Spleen (tissue), 7 donors: ENCODE results near the gene TUBB1.

Experiments used
- CTCF ChIP-seq, 11 experiments: fragments of 200-600 bp in 7 of 11; fragments of 450-650 bp in 4 of 11; sonication (generic) in 4 of 11; IDR thresholded peaks in 8 of 11; conservative IDR thresholded peaks in 3 of 11; 1 replicate in 7 of 11; 2 replicates in 4 of 11; pipeline versions ENCODE4 v1.4.0 to v1.8.0; 2016 to 2021; ENCODE audit warnings: antibody characterized with exemption in 11 of 11, inconsistent platforms in 4 of 11, mild to moderate bottlenecking in 1 of 11
- POLR2A ChIP-seq, 3 donors: fragments of 450-650 bp; IDR thresholded peaks; one replicate each; pipeline ENCODE4 v1.5.1; 2017; ENCODE audit warnings: antibody characterized with exemption in 3 of 3, mild to moderate bottlenecking in 1 of 3
- POLR2AphosphoS5 ChIP-seq, 3 donors: sonication (generic); formaldehyde crosslinking; IDR thresholded peaks; one replicate each; pipeline ENCODE4 v1.5.1; 2017; ENCODE audit warnings: antibody characterized with exemption in 3 of 3
- donor health status: DM: no; HTN: no; CAD: no; lungs with moderate emphysema.
- donor health status: DM: no; HTN: no; CAD: no.
- donor health status: DM: no; HTN: no; CAD: no.

GRCh38 chr20:59002874-59003399 lies 16.3 kb upstream of the TUBB1 start:
- TF ChIP-seq POLR2A (IDR thresholded peaks at IDR 0.05) = no peak
- no peak for TF ChIP-seq CTCF (IDR thresholded peaks at IDR 0.05 in 8 of 11, conservative IDR thresholded peaks at IDR 0.05 in 3 of 11)
- TF ChIP-seq POLR2AphosphoS5 (IDR thresholded peaks at IDR 0.05) = peak in 2 of 3 donors; percentile 8 to 13
